SK-N-MC (cell line): Measurements from ENCODE around the gene PXN.

Source experiments
- EZH2 ChIP-seq: fragments of 200-600 bp; sonication (generic); IDR thresholded peaks from one replicate; pipeline ENCODE4 v1.6.1; 2017; ENCODE audit warnings: antibody characterized with exemption
- FOXP2 ChIP-seq: optimal IDR thresholded peaks from 2 replicates; pipeline ENCODE3; 2011; ENCODE audit warnings: mild to moderate bottlenecking, moderate library complexity; ENCODE audit not compliant: insufficient read depth; ENCODE audit errors: extremely low read length, control extremely low read depth
- POLR2AphosphoS5 ChIP-seq: IDR thresholded peaks from 2 replicates; pipeline ENCODE4 v1.6.1; 2012; ENCODE audit warnings: mild to moderate bottlenecking, low read depth, low read length, borderline replicate concordance

DNA sequence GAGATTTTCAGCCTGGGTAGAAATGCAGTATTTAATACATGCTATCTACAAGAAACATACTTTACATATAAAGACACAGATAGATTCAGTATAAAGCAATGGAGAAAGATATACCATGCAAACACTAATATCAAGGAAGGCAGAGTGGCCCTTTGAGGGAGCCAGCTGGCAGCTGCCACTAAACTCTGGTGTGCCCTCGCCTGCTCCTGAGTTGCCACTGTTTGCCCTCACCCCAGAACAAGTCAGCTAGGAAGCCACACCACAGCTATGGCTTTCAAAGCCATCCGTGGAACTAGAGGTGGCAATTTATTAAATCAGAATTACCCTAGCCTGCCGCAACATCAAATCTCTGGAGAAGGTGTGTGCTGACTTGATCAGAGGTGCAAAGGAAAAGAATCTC, 18.3 kb downstream of the PXN start:
- TF ChIP-seq EZH2 (no peak), POLR2AphosphoS5 (no peak), FOXP2 (no peak)
